HepG2 (cell line): ENCODE measurements around the gene PKNOX2.

Source experiments
- ETV6 ChIP-seq: sonication (generic); formaldehyde crosslinking; conservative IDR thresholded peaks from 2 replicates; pipeline ENCODE4 v1.4.0; 2020; ENCODE audit warnings: missing genetic modification reagents
- JUND ChIP-seq: sonication (generic); formaldehyde crosslinking; IDR thresholded peaks from 2 replicates; pipeline ENCODE4 v1.8.0; 2022; ENCODE audit warnings: mild to moderate bottlenecking, missing genetic modification reagents
- KDM2A ChIP-seq: sonication (generic); formaldehyde crosslinking; IDR thresholded peaks from 2 replicates; pipeline ENCODE4 v1.4.0; 2020; ENCODE audit warnings: low read depth, missing genetic modification reagents, borderline replicate concordance
- MXI1 ChIP-seq: IDR thresholded peaks from 3 replicates; pipeline ENCODE4 v1.6.1; 2012; ENCODE audit warnings: low read depth, low read length, inconsistent platforms, borderline replicate concordance
- TCF7 ChIP-seq: sonication (generic); IDR thresholded peaks from 2 replicates; pipeline ENCODE4 v1.6.1; 2016; ENCODE audit warnings: antibody characterized with exemption, low read depth
- ZFX ChIP-seq: sonication (generic); formaldehyde crosslinking; IDR thresholded peaks from 2 replicates; pipeline ENCODE4 v1.4.0; 2020; ENCODE audit warnings: mild to moderate bottlenecking, low read depth, missing genetic modification reagents, moderate library complexity
- ZNF143 ChIP-seq: sonication (generic); formaldehyde crosslinking; IDR thresholded peaks from 2 replicates; pipeline ENCODE4 v1.4.0; 2020; ENCODE audit warnings: missing genetic modification reagents
- ZNF629 ChIP-seq: sonication (generic); formaldehyde crosslinking; conservative IDR thresholded peaks from 2 replicates; pipeline ENCODE4 v1.5.0; 2020; ENCODE audit warnings: missing genetic modification reagents
- ZNF703 ChIP-seq: sonication (generic); formaldehyde crosslinking; IDR thresholded peaks from 2 replicates; pipeline ENCODE4 v1.5.1; 2020; ENCODE audit warnings: missing genetic modification reagents, mild to moderate bottlenecking, moderate library complexity, borderline replicate concordance
- TF ChIP-seq, protein P1 (sequence below): sonication (generic); formaldehyde crosslinking; conservative IDR thresholded peaks from 2 replicates; pipeline ENCODE4 v1.4.0; 2020; ENCODE audit warnings: missing genetic modification reagents
- TF ChIP-seq, protein P2 (sequence below): sonication (generic); formaldehyde crosslinking; IDR thresholded peaks from 2 replicates; pipeline ENCODE4 v1.5.0; 2020; ENCODE audit warnings: mild to moderate bottlenecking, missing genetic modification reagents, moderate library complexity
- TF ChIP-seq, protein P3 (sequence below): sonication (generic); formaldehyde crosslinking; IDR thresholded peaks from 2 replicates; pipeline ENCODE4 v1.8.1; 2023; ENCODE audit warnings: mild to moderate bottlenecking, missing genetic modification reagents
- TF ChIP-seq, protein P4 (sequence below), 2 experiments: fragments of 450-650 bp in 1 of 2; sonication (generic) in 1 of 2; formaldehyde crosslinking; IDR thresholded peaks; 2 replicates each; pipeline versions ENCODE4 v1.5.0 to v1.8.0; 2020 to 2022; ENCODE audit warnings: mild to moderate bottlenecking in 1 of 2, missing genetic modification reagents in 1 of 2

DNA sequence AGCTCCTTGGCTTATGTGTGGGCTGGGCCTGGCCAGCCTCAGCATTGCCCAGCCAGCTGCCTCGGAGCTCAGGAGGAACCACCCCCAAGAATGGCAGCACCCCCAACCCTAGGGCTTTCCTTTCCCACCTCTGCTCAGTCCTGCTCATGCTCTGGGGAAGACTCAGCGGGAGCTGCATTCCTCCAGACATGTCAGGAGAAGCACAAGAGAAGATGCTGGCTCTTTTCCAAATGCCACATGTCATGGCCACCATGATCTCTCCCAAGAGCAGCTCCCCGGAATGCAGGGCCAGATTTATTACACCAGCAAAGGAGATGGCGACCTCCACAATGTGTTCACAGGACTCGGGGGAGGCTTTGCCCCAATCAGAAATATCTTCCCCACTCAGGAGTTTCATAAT is 143.7 kb downstream of the PKNOX2 start:
- TF ChIP-seq, protein P1, sequence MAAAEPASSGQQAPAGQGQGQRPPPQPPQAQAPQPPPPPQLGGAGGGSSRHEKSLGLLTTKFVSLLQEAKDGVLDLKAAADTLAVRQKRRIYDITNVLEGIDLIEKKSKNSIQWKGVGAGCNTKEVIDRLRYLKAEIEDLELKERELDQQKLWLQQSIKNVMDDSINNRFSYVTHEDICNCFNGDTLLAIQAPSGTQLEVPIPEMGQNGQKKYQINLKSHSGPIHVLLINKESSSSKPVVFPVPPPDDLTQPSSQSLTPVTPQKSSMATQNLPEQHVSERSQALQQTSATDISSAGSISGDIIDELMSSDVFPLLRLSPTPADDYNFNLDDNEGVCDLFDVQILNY (CRISPR knock-in tag): no peak
- TF ChIP-seq, protein P2, sequence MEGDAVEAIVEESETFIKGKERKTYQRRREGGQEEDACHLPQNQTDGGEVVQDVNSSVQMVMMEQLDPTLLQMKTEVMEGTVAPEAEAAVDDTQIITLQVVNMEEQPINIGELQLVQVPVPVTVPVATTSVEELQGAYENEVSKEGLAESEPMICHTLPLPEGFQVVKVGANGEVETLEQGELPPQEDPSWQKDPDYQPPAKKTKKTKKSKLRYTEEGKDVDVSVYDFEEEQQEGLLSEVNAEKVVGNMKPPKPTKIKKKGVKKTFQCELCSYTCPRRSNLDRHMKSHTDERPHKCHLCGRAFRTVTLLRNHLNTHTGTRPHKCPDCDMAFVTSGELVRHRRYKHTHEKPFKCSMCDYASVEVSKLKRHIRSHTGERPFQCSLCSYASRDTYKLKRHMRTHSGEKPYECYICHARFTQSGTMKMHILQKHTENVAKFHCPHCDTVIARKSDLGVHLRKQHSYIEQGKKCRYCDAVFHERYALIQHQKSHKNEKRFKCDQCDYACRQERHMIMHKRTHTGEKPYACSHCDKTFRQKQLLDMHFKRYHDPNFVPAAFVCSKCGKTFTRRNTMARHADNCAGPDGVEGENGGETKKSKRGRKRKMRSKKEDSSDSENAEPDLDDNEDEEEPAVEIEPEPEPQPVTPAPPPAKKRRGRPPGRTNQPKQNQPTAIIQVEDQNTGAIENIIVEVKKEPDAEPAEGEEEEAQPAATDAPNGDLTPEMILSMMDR (CRISPR knock-in tag): no peak
- TF ChIP-seq ZNF629 (CRISPR knock-in tag) (no peak), ZFX (CRISPR knock-in tag) (no peak), JUND (CRISPR knock-in tag) (no peak), TCF7 (no peak), KDM2A (CRISPR knock-in tag) (no peak), MXI1 (no peak), ZNF703 (no peak), ETV6 (no peak), ZNF143 (no peak)
- TF ChIP-seq, protein P3, sequence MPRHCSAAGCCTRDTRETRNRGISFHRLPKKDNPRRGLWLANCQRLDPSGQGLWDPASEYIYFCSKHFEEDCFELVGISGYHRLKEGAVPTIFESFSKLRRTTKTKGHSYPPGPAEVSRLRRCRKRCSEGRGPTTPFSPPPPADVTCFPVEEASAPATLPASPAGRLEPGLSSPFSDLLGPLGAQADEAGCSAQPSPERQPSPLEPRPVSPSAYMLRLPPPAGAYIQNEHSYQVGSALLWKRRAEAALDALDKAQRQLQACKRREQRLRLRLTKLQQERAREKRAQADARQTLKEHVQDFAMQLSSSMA: no peak
- TF ChIP-seq, protein P4, sequence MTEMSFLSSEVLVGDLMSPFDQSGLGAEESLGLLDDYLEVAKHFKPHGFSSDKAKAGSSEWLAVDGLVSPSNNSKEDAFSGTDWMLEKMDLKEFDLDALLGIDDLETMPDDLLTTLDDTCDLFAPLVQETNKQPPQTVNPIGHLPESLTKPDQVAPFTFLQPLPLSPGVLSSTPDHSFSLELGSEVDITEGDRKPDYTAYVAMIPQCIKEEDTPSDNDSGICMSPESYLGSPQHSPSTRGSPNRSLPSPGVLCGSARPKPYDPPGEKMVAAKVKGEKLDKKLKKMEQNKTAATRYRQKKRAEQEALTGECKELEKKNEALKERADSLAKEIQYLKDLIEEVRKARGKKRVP (CRISPR knock-in tag; IDR thresholded peaks at IDR 0.05): no peak
